IgD-negative memory B cell (primary cell): Measurements from ENCODE around the gene MACROD1. TPM values are rescaled to one million over a fixed set of nuclear protein-coding genes. Genes with fewer than 3 reads are reported as not detected.
A peak's percentile ranks its signal among the peaks of the same experiment; 100 is the strongest.

Experiments
- H3K27ac Mint-ChIP-seq, 3 donors: one replicate each; pipeline ENCODE4 v1.8.0; 2020 to 2022; ENCODE audit warnings: mild to moderate bottlenecking in 3 of 3, mixed read lengths in 3 of 3, moderate library complexity in 1 of 3
- H3K27me3 Mint-ChIP-seq: one replicate; pipeline ENCODE4 v1.8.0; 2021; ENCODE audit warnings: mixed read lengths
- H3K36me3 Mint-ChIP-seq: one replicate; pipeline ENCODE4 v1.8.0; 2020; ENCODE audit warnings: mild to moderate bottlenecking, mixed read lengths
- H3K4me1 Mint-ChIP-seq, 3 donors: one replicate each; pipeline ENCODE4 v1.8.0; 2020 to 2022; ENCODE audit warnings: mixed read lengths in 3 of 3, mild to moderate bottlenecking in 1 of 3
- H3K4me3 Mint-ChIP-seq, 4 donors: one replicate each; pipeline ENCODE4 v1.8.0; 2020 to 2022; ENCODE audit warnings: mild to moderate bottlenecking in 4 of 4, mixed read lengths in 4 of 4, moderate library complexity in 3 of 4
- H3K9me3 Mint-ChIP-seq, 3 donors: one replicate each; pipeline ENCODE4 v1.8.0; 2020 to 2021; ENCODE audit warnings: mixed read lengths in 3 of 3, mild to moderate bottlenecking in 1 of 3
- polyA plus RNA-seq: library from polyadenylated mRNA; unstranded; fragments of 300-500 nt; fragmentation: Illumina TruSeq; gene quantifications from one replicate; pipeline ENCODE4 v1.2.3, GENCODE V29; 2021

MACROD1 gene
- polyA plus RNA-seq, 1 donor from 2014 or later = 9.7 TPM

GRCh38 chr11:64202992-64203391 lies 37.1 kb upstream of the MACROD1 start:
- Mint-ChIP-seq H3K4me3 (peak overlapping the region in 2 of 4 donors; percentile 38 to 84), H3K27me3 (no peaks in the 10 kb centered on the region), H3K9me3 (no peaks in the 10 kb centered on the region), H3K27ac (peak overlapping the region in 1 of 3 donors; percentile 46), H3K36me3 (peaks cover 5% of the 10 kb centered on the region), H3K4me1 (peaks cover 13 to 19% (median 17%) of the 10 kb centered on the region in 3 donors)

GRCh38 chr11:64201543-64201942 lies 35.6 kb upstream of the MACROD1 start:
- Mint-ChIP-seq H3K36me3 (peaks cover 5% of the 10 kb centered on the region), H3K27me3 (no peaks in the 10 kb centered on the region), H3K27ac (peak overlapping the region in 1 of 3 donors; percentile 6), H3K9me3 (no peaks in the 10 kb centered on the region), H3K4me1 (peaks cover 13 to 16% (median 15%) of the 10 kb centered on the region in 3 donors), H3K4me3 (peak overlapping the region in 1 of 4 donors; percentile 3)

GRCh38 chr11:64198511-64198910 lies 32.6 kb upstream of the MACROD1 start:
- Mint-ChIP-seq H3K27ac (no peak overlapping the region), H3K36me3 (peaks cover 2% of the 10 kb centered on the region), H3K4me1 (peaks cover 0 to 3% (median 0%) of the 10 kb centered on the region in 3 donors)

GRCh38 chr11:64196626-64197025 lies 30.7 kb upstream of the MACROD1 start:
- H3K9me3 Mint-ChIP-seq = no peaks in the 10 kb centered on the region
- no peaks in the 10 kb centered on the region for H3K27me3 Mint-ChIP-seq
- no peaks in the 10 kb centered on the region for H3K36me3 Mint-ChIP-seq
- peaks cover 0 to 4% (median 2%) of the 10 kb centered on the region in 3 donors for H3K4me1 Mint-ChIP-seq
- H3K4me3 Mint-ChIP-seq = peak overlapping the region in 1 of 4 donors; percentile 28
- no peak overlapping the region for H3K27ac Mint-ChIP-seq

More at GRCh38 chr11:64198511-64198910, 32.6 kb upstream of the MACROD1 start:
- H3K4me3 Mint-ChIP-seq = no peak overlapping the region
- no peaks in the 10 kb centered on the region for H3K27me3 Mint-ChIP-seq
- no peaks in the 10 kb centered on the region for H3K9me3 Mint-ChIP-seq

DNA sequence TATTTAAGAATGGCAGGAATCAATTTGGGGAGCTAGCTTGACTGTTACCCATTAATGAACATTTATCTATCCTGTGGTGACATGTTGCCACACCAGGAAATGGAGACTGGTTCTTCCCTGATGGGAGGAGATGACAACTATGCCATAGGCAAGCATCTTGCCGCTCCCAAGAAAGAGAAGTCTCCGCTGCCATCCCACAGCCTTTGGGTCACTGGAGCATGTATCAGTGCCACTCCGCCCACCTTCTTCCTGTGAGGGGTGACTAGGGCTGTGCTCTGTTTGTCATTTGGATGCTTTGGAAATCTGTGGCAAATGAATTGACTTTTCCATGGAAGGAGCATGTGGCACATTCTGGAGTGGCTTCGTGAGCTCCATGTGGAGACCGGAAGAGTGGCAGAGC lies 26.5 kb upstream of the MACROD1 start:
- Mint-ChIP-seq H3K27ac (peak overlapping the region in 1 of 3 donors; percentile 78), H3K4me3 (no peak overlapping the region), H3K9me3 (no peaks in the 10 kb centered on the region)

GRCh38 chr11:64186492-64187165 lies 20.7 kb upstream of the MACROD1 start:
- H3K9me3 Mint-ChIP-seq = no peaks in the 10 kb centered on the region
- peak overlapping the region in 1 of 3 donors; percentile 81 for H3K27ac Mint-ChIP-seq
- H3K36me3 Mint-ChIP-seq = no peaks in the 10 kb centered on the region
- H3K4me3 Mint-ChIP-seq = no peak overlapping the region
- H3K4me1 Mint-ChIP-seq = peaks cover 11 to 29% (median 24%) of the 10 kb centered on the region in 3 donors
- H3K27me3 Mint-ChIP-seq = no peaks in the 10 kb centered on the region

More for the DNA sequence above, 26.5 kb upstream of the MACROD1 start:
- H3K27me3 Mint-ChIP-seq = no peaks in the 10 kb centered on the region
- H3K36me3 Mint-ChIP-seq = no peaks in the 10 kb centered on the region
- peaks cover 0 to 14% (median 9%) of the 10 kb centered on the region in 3 donors for H3K4me1 Mint-ChIP-seq

- Mint-ChIP-seq H3K4me1 (peaks cover 11 to 32% (median 30%) of the 10 kb centered on the region in 3 donors), H3K36me3 (no peaks in the 10 kb centered on the region), H3K4me3 (peak within 1 kb of the TSS; percentile 85 to 98 (median 98)), H3K9me3 (no peaks in the 10 kb centered on the region), H3K27ac (peak within 1 kb of the TSS; percentile 75 to 96 (median 81)), H3K27me3 (no peaks in the 10 kb centered on the region)
Measured at GRCh38 chr11:64185693-64186491, 20.0 kb upstream of the MACROD1 start, which contains the start of gene STIP1. TSS of gene STIP1 (plus strand) at chr11:64186171. CDS start at chr11:64186262, 91 bp downstream.

DNA sequence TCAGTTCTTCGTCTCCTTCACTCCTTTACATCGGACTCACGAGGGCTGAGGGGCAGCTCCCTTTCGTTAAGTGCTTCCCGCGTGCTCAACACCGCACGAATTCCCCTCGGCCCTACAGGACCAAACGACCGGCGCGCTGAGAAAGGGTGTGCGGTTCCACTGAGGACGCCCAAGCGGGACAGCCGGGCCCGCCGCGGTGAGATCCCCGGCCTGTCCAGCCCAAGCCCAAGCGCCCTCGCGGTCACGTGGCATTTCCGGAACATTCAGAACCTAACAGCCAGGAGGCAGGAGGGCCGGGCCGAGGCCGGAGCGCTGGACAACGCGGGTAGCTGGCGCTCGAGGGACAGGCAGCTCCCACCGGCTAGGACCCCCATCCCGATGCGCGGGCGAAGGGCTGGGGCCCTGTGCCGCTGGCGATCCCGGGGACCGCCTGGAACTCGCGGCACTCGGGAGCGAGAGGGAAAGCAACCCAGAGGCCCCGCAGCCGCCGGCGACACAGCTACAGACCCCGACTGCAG lies 19.3 kb upstream of the MACROD1 start:
- H3K9me3 Mint-ChIP-seq = no peaks in the 10 kb centered on the region
- no peaks in the 10 kb centered on the region for H3K27me3 Mint-ChIP-seq
- H3K36me3 Mint-ChIP-seq = no peaks in the 10 kb centered on the region
- H3K27ac Mint-ChIP-seq = peak overlapping the region; percentile 75 to 96 (median 81)
- peak overlapping the region; percentile 85 to 98 (median 98) for H3K4me3 Mint-ChIP-seq
- peaks cover 11 to 30% (median 29%) of the 10 kb centered on the region in 3 donors for H3K4me1 Mint-ChIP-seq

- Mint-ChIP-seq H3K27ac (no peak overlapping the region), H3K36me3 (no peaks in the 10 kb centered on the region), H3K4me3 (peak overlapping the region in 3 of 4 donors; percentile 58 to 85 (median 78)), H3K4me1 (peaks cover 11 to 28% (median 26%) of the 10 kb centered on the region in 3 donors), H3K9me3 (no peaks in the 10 kb centered on the region), H3K27me3 (no peaks in the 10 kb centered on the region)
Measured at GRCh38 chr11:64183890-64184289, 18.0 kb upstream of the MACROD1 start.

DNA sequence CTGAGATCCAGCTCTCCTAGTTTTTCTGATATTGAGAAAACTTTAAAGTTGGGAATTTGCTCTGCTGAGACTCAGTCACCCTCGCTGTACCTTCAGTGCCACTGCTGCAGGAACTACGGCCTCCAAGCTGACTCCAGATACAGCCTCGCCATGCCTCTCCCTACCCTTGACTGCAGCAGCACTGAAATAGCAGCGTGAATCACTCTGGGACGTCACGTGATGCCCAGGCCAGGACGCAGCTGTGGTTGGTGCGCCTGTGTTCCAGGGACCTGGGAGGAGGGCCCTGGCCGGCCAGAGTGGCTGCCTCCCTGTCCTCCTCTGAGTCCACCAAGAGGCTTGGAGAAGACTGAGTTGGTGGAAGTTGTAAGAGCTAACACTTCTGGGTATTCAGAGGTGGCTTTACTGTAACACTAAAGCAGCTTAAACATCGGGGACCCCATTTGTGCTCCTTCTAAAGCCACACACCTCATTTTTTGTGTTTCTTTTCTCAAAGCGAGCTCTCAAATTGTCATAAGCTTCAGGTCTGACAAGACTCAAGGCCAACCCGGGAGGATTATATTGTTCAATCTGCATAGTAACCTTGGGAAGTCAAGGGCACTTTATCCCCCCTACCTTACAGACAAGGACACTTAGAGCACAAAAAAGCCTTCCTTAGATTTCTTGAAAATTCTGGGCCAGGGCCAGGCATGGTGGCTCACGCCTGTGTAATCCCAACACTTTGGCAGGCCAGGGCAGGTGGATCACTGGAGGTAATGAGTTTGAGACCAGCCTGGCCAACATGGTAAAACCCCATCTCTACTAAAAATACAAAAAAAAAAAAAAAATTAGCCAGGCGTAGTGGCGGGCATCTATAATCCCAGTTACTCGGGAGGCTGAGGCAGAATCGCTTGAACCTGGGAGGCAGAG lies 15.8 kb upstream of the MACROD1 start:
- Mint-ChIP-seq H3K36me3 (peaks cover 5% of the 10 kb centered on the region), H3K4me1 (peaks cover 17 to 30% (median 28%) of the 10 kb centered on the region in 3 donors), H3K9me3 (no peaks in the 10 kb centered on the region), H3K27me3 (no peaks in the 10 kb centered on the region), H3K4me3 (peak overlapping the region in 2 of 4 donors; percentile 22 to 57), H3K27ac (peak overlapping the region in 1 of 3 donors; percentile 59)

- Mint-ChIP-seq H3K27me3 (no peaks in the 10 kb centered on the region), H3K27ac (no peak overlapping the region), H3K4me3 (no peak overlapping the region), H3K4me1 (peaks cover 15 to 28% (median 27%) of the 10 kb centered on the region in 3 donors), H3K9me3 (no peaks in the 10 kb centered on the region), H3K36me3 (peaks cover 5% of the 10 kb centered on the region)
Measured at GRCh38 chr11:64180891-64181290, 15.0 kb upstream of the MACROD1 start.

- H3K27me3 Mint-ChIP-seq = no peaks in the 10 kb centered on the region
- H3K4me3 Mint-ChIP-seq = no peak overlapping the region
- peaks cover 0 to 2% (median 0%) of the 10 kb centered on the region in 3 donors for H3K9me3 Mint-ChIP-seq
- peaks cover 6 to 26% (median 24%) of the 10 kb centered on the region in 3 donors for H3K4me1 Mint-ChIP-seq
- peaks cover 5% of the 10 kb centered on the region for H3K36me3 Mint-ChIP-seq
- H3K27ac Mint-ChIP-seq = no peak overlapping the region
Measured at GRCh38 chr11:64178951-64179639, 13.2 kb upstream of the MACROD1 start.

DNA sequence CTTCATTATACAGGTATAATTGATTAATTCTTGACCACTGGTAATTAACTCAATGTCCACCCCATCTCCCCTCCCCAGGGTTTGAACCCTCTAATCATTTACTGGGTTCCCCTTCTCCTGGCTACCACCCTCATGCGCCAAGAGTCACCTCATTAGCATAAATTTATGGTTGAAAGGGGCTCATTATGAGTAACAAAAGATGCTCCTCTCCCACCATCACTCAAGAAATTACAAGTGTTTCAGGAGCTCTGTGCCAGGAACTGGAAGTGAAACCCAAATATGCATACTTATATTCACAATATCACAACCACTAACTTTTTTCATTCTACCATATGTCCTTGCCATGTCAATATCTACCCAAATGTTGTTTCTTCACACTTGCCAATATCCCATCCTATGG lies 12.3 kb upstream of the MACROD1 start:
- Mint-ChIP-seq H3K9me3 (peaks cover 0 to 3% (median 0%) of the 10 kb centered on the region in 3 donors), H3K27me3 (no peaks in the 10 kb centered on the region), H3K36me3 (peaks cover 5% of the 10 kb centered on the region), H3K4me1 (peaks cover 6 to 22% (median 18%) of the 10 kb centered on the region in 3 donors), H3K27ac (no peak overlapping the region), H3K4me3 (peak overlapping the region in 1 of 4 donors; percentile 42)
